IMR-90 (cell line): ENCODE measurements around the gene MAST3. TPM values are rescaled to one million over a fixed set of nuclear protein-coding genes. Genes with fewer than 3 reads are reported as not detected.

Experiments used
- ATAC-seq: fragments of 200-7000 bp; cut with Tn5 transposase; 2 replicates; pipeline ENCODE4 v1.9.1; 2020; ENCODE audit warnings: low read depth, mild to moderate bottlenecking, moderate library complexity
- BruUV-seq: library from RNA; stranded (reverse); fragments of 400-500 nt; replicated peaks from 2 replicates; lab custom pipeline; 2021; lab: Mats Ljungman, UMichigan
- CTCF ChIA-PET: fragments of 300-600 bp; formaldehyde crosslinking; extraction: SDS; loops from one replicate; lab custom pipeline; 2021; ENCODE audit warnings: antibody characterized with exemption; lab: Yijun Ruan, JAX
- POLR2A ChIA-PET: fragments of 300-600 bp; sonication (Branson Sonifier 250); formaldehyde crosslinking; loops from one replicate; lab custom pipeline; 2022; ENCODE audit warnings: antibody characterized with exemption; ENCODE audit not compliant: unreplicated experiment; lab: Charles Lee
- DNase-seq: peaks from one replicate; pipeline ENCODE4 v3.0.0; 2013
- H2AFZ ChIP-seq: replicated peaks from 2 replicates; pipeline ENCODE3; 2013; ENCODE audit warnings: low read length, mild to moderate bottlenecking; ENCODE audit not compliant: poor library complexity
- H2AK5ac ChIP-seq: 2 replicates; pipeline ENCODE4 v1.6.1; 2013; ENCODE audit warnings: low read depth, low read length, inconsistent platforms
- H2AK9ac ChIP-seq: replicated peaks from 2 replicates; pipeline ENCODE3; 2013; ENCODE audit warnings: mild to moderate bottlenecking, low read depth, low read length, moderate library complexity; ENCODE audit not compliant: poor library complexity
- H2BK120ac ChIP-seq: 2 replicates; pipeline ENCODE4 v1.6.1; 2013; ENCODE audit warnings: low read depth, low read length, inconsistent platforms
- H2BK15ac ChIP-seq: 3 replicates; pipeline ENCODE4 v1.6.1; 2013; ENCODE audit warnings: low read depth, low read length, inconsistent platforms
- H2BK20ac ChIP-seq: 2 replicates; pipeline ENCODE4 v1.6.1; 2013; ENCODE audit warnings: low read depth, mild to moderate bottlenecking, inconsistent platforms, low read length, moderate library complexity
- H2BK5ac ChIP-seq: 2 replicates; pipeline ENCODE4 v1.6.1; 2013; ENCODE audit warnings: mild to moderate bottlenecking, low read depth, low read length, inconsistent platforms; ENCODE audit not compliant: poor library complexity, severe bottlenecking
- H3K14ac ChIP-seq: replicated peaks from 2 replicates; pipeline ENCODE4 v1.6.1; 2013; ENCODE audit warnings: low read depth, low read length, inconsistent platforms
- H3K18ac ChIP-seq: 2 replicates; pipeline ENCODE4 v1.6.1; 2013; ENCODE audit warnings: low read depth, low read length, control low read depth
- H3K23ac ChIP-seq: 2 replicates; pipeline ENCODE4 v1.6.1; 2013; ENCODE audit warnings: low read depth, low read length, inconsistent platforms
- H3K27ac ChIP-seq: 2 replicates; pipeline ENCODE4 v1.5.1; 2013; ENCODE audit warnings: mild to moderate bottlenecking, control low read depth, low read length; ENCODE audit not compliant: insufficient read depth
- H3K27me3 ChIP-seq: 2 replicates; pipeline ENCODE4 v1.6.1; 2013; ENCODE audit warnings: low read length; ENCODE audit not compliant: control insufficient read depth, insufficient read depth
- H3K36me3 ChIP-seq: 2 replicates; pipeline ENCODE4 v1.6.1; 2013; ENCODE audit warnings: low read length, mixed read lengths; ENCODE audit not compliant: control insufficient read depth, insufficient read depth
- H3K4ac ChIP-seq: 2 replicates; pipeline ENCODE4 v1.6.1; 2013; ENCODE audit warnings: low read depth, low read length, inconsistent platforms
- H3K4me1 ChIP-seq: 2 replicates; pipeline ENCODE4 v1.6.1; 2013; ENCODE audit warnings: low read length, mixed read lengths; ENCODE audit not compliant: control insufficient read depth, insufficient read depth
- H3K4me2 ChIP-seq: 2 replicates; pipeline ENCODE4 v1.6.1; 2013; ENCODE audit warnings: low read depth, mild to moderate bottlenecking, control low read depth, low read length, moderate library complexity
- H3K4me3 ChIP-seq: 2 replicates; pipeline ENCODE4 v1.5.1; 2013; ENCODE audit warnings: low read depth, mild to moderate bottlenecking, control low read depth, low read length, moderate library complexity; ENCODE audit not compliant: insufficient read depth
- H3K56ac ChIP-seq: 2 replicates; pipeline ENCODE4 v1.6.1; 2013; ENCODE audit warnings: low read length, inconsistent platforms; ENCODE audit not compliant: insufficient read depth; ENCODE audit errors: extremely low read depth
- H3K79me1 ChIP-seq, 2 experiments: 2 replicates each; pipeline ENCODE4 v1.6.1; 2013; ENCODE audit warnings: low read length in 2 of 2, inconsistent platforms in 1 of 2, low read depth in 1 of 2
- H3K9ac ChIP-seq: 2 replicates; pipeline ENCODE4 v1.6.1; 2013; ENCODE audit warnings: low read depth, low read length, control low read depth
- H3K9me1 ChIP-seq: 2 replicates; pipeline ENCODE4 v1.6.1; 2013; ENCODE audit warnings: low read length, inconsistent platforms; ENCODE audit not compliant: insufficient read depth
- H3K9me3 ChIP-seq: 2 replicates; pipeline ENCODE4 v1.6.1; 2013; ENCODE audit warnings: low read length; ENCODE audit not compliant: control insufficient read depth, insufficient read depth
- H4K20me1 ChIP-seq: 2 replicates; pipeline ENCODE4 v1.6.1; 2013; ENCODE audit warnings: low read length, inconsistent platforms; ENCODE audit not compliant: insufficient read depth
- H4K5ac ChIP-seq: 2 replicates; pipeline ENCODE4 v1.6.1; 2013; ENCODE audit warnings: mild to moderate bottlenecking, low read depth, low read length, control low read depth
- H4K8ac ChIP-seq, 2 experiments: 2 replicates each; pipeline ENCODE4 v1.6.1; 2013; ENCODE audit warnings: low read depth in 2 of 2, low read length in 2 of 2, control low read depth in 1 of 2, inconsistent platforms in 1 of 2
- H4K91ac ChIP-seq: 2 replicates; pipeline ENCODE4 v1.6.1; 2013; ENCODE audit warnings: low read depth, low read length, inconsistent platforms; ENCODE audit not compliant: insufficient read depth
- CEBPB ChIP-seq: IDR thresholded peaks from 2 replicates; pipeline ENCODE4 v1.6.1; 2012; ENCODE audit warnings: low read depth, low read length, improper control_type of control experiment
- MAFK ChIP-seq: IDR thresholded peaks from 2 replicates; pipeline ENCODE4 v1.6.1; 2012; ENCODE audit warnings: low read depth, low read length, improper control_type of control experiment
- NFE2L2 ChIP-seq: fragments of 150-350 bp; IDR thresholded peaks from 2 replicates; pipeline ENCODE4 v1.6.1; 2016; ENCODE audit warnings: low read depth, mild to moderate bottlenecking, low read length
- RAD21 ChIP-seq: IDR thresholded peaks from 2 replicates; pipeline ENCODE4 v1.6.1; 2012; ENCODE audit warnings: low read length, improper control_type of control experiment
- RFX5 ChIP-seq: IDR thresholded peaks from 2 replicates; pipeline ENCODE4 v1.8.0; 2012; ENCODE audit warnings: low read depth, mild to moderate bottlenecking, low read length, moderate library complexity
- WGBS, 2 experiments: methylation state at CpG; one replicate each; pipeline versions ENCODE4 v1.1.5 to v1.1.7; 2013; ENCODE audit warnings: missing lambda C conversion rate in 2 of 2; ENCODE audit not compliant: insufficient read length in 1 of 2; ENCODE audit errors: extremely low coverage in 2 of 2; 5-methylcytosine and 5-hydroxymethylcytosine counted together
- dilution Hi-C: fragments of 300-500 bp; cut with HindIII; formaldehyde crosslinking; loops from one replicate; pipeline ENCODE4 v1.14.3; 2018; ENCODE audit warnings: low sequenced_read_pairs; ENCODE audit not compliant: unreplicated experiment
- in situ Hi-C: fragments of 300-500 bp; cut with MboI; formaldehyde crosslinking; loops from 3 replicates; pipeline ENCODE4 v1.14.3; 2019; ENCODE audit warnings: low sequenced_read_pairs, inconsistent platforms, mixed read lengths
- intact Hi-C: fragments of 100-400 bp; cut with micrococcal nuclease; formaldehyde crosslinking; loops from 2 replicates; pipeline ENCODE4 v1.10.0; 2022
- polyA plus RNA-seq, 3 experiments: library from polyadenylated mRNA; depleted of rRNA; stranded (reverse); fragments of >200 nt; gene quantifications; 2 replicates each; pipeline ENCODE4 v1.2.3, GENCODE V29; 2012; ENCODE audit warnings: low replicate concordance in 1 of 3
- total RNA-seq: library from RNA; depleted of rRNA; stranded (reverse); fragments of >200 nt; gene quantifications from 2 replicates; pipeline ENCODE4 v1.2.3, GENCODE V29; 2012
- TF ChIP-seq, protein P1 (sequence below): fragments of 150-350 bp; IDR thresholded peaks from 2 replicates; pipeline ENCODE4 v1.6.1; 2016; ENCODE audit warnings: low read depth, mild to moderate bottlenecking, low read length, moderate library complexity, borderline replicate concordance
- TF ChIP-seq, protein P2 (sequence below): fragments of 150-350 bp; IDR thresholded peaks from 2 replicates; pipeline ENCODE4 v1.6.1; 2017; ENCODE audit warnings: mild to moderate bottlenecking, antibody characterized with exemption, low read length, low read depth

Gene MAST3
- total and polyA plus RNA-seq, 2 of the 4 experiments (the other 2 are of a cell fraction), result 1.3 to 4.3 TPM

DNA sequence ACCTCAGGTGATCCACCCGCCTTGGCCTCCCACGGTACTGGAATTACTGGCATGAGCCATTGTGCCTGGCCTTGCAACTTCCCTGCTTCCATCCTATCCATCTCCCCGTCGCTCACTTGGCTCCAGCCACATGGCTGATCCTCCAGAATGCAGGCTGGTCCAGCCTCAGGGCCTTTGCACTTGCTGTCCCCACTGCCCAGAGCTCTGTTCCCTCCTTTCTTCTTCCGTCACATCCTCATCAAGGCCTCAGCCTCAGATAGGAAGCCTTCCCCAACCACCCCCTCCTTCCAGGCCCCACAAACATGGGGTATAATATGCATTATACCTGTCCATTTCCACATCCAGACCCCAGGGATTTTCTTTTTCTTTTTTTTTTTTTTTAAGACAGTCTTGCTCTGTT is 16.2 kb downstream of the MAST3 start:
- no TSS peak for BruUV-seq
- no peak for TF ChIP-seq MAFK
- TF ChIP-seq CEBPB, result no peak
- no peak for TF ChIP-seq NFE2L2
- TF ChIP-seq, protein P1, sequence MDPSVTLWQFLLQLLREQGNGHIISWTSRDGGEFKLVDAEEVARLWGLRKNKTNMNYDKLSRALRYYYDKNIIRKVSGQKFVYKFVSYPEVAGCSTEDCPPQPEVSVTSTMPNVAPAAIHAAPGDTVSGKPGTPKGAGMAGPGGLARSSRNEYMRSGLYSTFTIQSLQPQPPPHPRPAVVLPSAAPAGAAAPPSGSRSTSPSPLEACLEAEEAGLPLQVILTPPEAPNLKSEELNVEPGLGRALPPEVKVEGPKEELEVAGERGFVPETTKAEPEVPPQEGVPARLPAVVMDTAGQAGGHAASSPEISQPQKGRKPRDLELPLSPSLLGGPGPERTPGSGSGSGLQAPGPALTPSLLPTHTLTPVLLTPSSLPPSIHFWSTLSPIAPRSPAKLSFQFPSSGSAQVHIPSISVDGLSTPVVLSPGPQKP, result no peak
- TF ChIP-seq RFX5, result no peak
- TF ChIP-seq, protein P2, sequence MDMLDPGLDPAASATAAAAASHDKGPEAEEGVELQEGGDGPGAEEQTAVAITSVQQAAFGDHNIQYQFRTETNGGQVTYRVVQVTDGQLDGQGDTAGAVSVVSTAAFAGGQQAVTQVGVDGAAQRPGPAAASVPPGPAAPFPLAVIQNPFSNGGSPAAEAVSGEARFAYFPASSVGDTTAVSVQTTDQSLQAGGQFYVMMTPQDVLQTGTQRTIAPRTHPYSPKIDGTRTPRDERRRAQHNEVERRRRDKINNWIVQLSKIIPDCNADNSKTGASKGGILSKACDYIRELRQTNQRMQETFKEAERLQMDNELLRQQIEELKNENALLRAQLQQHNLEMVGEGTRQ, result no peak
- no peak for TF ChIP-seq RAD21
- H4K91ac ChIP-seq, result no peak overlapping the region

More for the DNA sequence above, 16.2 kb downstream of the MAST3 start:
- Histone ChIP-seq H3K18ac (no peak overlapping the region), H3K27me3 (no peaks in the 10 kb centered on the region), H3K27ac (no peak overlapping the region), H3K4me3 (no peak overlapping the region), H2AK9ac (no peak overlapping the region), H4K8ac (no peak overlapping the region), H3K56ac (no peak overlapping the region), H2BK5ac (no peak overlapping the region), H2BK120ac (no peak overlapping the region), H2BK15ac (no peak overlapping the region), H3K4ac (no peak overlapping the region), H4K20me1 (peaks cover 4% of the 10 kb centered on the region), H2BK20ac (no peak overlapping the region), H3K9me1 (peaks cover 3% of the 10 kb centered on the region; the same call in 1 of the 2 replicates), H3K36me3 (0 out of 2 replicates have a peak, but pooled peaks cover 3% of the 10 kb centered on the region), H3K9me3 (no peaks in the 10 kb centered on the region), H2AK5ac (no peak overlapping the region), H3K9ac (no peak overlapping the region), H3K4me2 (no peak overlapping the region), H3K14ac (no peak overlapping the region), H3K4me1 (peaks cover 19% of the 10 kb centered on the region), H3K79me1 (peaks cover 6 to 7% of the 10 kb centered on the region in 2 experiments; a peak in 3 of 4 replicates), H3K23ac (no peak overlapping the region), H2AFZ (no peak overlapping the region), H4K5ac (no peak overlapping the region)
- POLR2A ChIA-PET, result no interaction called here
- DNase-seq, result no peak
- intact Hi-C loops, result loop anchor here (1.0 to 5.0 kb wide), 3 partner anchors 38 to 137 kb away; partner anchors contain the start of gene PIK3R2
- CTCF ChIA-PET, result interaction anchor here (1.3 kb wide), 1 partner anchor 9 kb away, joined by 4 read pairs; no protein-coding TSS in a partner anchor
- WGBS, 2 experiments, result 97% methylated on average over 5 of the region's 5 CpGs; no CpG with 5 or more reads in 1 of the 2 experiments
- dilution Hi-C loops, result no loop called here
- ATAC-seq, result no peak
- in situ Hi-C loops, result loop anchor here (5.0 to 10.0 kb wide), 2 partner anchors 138 to 301 kb away; partner anchors contain the start of gene SSBP4
